Superior temporal gyrus (tissue), 1 donor: Measurements from ENCODE around the gene ANKRD34A.
A peak's percentile ranks its signal among the peaks of the same experiment; 100 is the strongest.

Experiments
- DNase-seq: peaks from one replicate; pipeline ENCODE4 v3.0.0-alpha.2; 2016; ENCODE audit errors: extremely low spot score

ANKRD34A gene

DNA sequence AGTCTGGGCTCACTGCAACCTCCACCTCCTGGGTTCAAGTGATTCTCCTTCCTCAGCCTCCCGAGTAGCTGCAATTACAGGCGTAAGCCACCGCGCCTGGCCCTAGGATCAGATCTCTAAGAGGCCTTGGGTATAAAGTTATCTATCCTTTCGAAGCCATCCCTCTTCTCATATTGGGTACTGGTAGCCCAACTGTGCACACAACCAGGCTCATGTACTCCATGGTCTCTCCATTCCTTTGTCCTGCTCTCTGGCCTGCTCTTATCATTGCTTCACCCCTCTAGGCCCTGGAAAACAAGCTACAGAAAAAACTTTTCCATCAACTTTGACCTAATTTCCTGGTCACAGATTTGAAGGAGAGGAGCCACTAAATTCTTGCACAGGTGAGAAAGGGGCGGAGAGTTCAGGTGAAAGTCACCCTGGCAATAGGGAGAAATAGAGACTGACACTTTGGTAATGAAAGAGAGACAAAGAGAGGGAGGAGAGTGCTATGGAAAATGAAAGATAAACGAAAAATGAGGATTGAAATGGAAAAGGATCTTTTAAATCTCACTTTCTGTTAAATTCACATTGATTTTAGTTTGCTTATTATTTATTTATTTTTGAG is 26.0 kb upstream of the ANKRD34A start:
- no peak for DNase-seq

DNA sequence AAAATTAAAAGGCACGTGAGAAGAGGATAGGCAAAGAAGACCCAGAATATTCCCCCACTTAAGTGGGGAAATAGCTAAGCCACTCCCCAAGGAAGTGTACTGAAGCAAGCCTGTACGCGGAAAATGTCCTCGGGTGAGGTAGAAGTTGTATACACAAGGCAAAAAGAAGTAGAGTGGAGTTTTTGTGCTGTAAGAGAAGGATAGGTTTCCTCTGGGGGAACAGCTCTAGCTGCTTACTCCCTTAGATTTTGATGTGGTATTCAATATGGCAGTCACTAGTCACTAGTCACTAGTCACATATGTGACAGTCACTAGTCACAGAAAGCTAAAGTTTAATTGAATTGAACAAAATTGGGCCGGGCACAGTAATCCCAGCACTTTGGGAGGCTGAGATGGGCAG is 24.4 kb upstream of the ANKRD34A start:
- no peak for DNase-seq

DNA sequence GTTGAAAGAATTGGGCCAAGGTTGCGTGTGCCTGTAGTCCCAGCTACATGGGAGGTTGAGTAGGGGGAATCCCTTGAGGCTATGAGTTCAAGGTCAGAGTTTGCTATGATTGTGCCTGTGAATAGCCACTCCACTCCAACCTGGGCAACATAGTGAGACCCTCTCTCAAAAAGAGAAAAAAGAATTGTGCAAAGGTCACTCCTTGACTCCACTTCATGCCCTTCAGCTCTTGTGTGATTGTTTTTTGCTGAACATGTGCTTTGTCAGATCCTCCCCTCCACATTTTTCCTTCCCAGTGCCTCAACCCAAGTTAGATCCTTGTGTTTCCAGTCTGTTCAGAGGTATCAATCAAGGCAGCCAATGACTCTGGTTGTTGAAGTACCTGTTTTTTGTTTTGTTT is 23.6 kb upstream of the ANKRD34A start:
- DNase-seq = no peak

DNA sequence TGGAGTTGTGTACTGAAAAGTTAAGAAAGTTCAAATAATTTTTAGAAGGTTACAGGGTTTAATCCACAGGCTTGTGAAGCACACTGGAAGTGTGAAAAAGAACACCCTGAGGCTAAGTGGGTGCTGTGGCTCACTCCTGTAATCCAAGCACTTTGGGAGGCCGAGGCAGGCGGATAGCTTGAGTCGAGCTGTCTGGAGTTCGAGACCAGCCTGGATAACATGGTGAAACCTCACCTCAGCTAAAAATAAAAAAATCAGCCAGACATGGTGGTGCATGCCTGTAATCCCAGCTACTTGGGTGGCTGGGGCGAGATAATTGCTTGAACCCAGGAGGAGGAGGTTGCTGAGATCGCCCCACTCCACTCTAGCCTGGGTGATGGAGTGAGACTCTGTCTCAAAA is 22.2 kb upstream of the ANKRD34A start:
- no peak for DNase-seq

DNA sequence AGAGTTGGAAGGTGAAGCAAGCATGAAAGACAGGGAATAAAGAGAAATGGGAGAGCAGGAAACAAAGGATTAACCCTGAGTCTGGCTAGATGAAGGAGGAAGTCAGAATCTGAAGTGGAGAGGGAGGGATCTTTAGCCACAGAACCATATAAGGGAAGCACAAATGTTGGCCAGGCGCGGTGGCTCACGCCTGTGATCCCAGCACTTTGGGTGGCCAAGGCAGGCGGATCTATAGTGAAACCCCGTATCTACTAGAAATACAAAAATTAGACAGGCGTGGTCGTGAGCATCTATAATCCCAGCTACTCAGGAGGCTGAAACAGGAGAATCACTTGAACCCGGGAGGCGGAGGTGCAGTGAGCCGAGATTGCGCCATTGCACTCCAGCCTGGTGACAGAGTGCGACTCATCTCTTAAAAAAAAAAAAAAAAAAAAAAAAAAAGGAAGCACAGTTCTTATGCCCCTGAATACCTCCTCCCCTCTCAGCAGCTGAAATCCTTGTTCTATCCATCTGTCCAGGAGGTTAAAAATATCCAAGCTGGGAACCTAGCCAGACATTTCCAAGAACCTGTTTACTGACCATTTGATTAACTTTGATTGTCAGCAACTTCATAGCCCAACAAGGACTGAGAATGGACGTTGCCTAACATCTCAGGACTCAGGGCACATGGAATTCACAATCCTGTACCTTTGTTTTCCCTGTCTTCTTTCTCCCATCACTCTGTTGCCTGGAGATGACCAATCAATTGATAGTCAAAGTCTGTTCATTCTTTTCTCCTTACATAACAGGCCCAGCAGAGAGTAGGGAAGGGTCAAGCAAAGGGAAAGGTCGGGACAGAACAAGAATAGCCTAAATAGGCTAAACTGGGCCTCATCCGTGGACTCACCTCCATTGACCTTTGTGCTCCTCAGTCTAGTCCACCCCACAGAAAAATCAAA is 21.4 kb upstream of the ANKRD34A start:
- no peak for DNase-seq

DNA sequence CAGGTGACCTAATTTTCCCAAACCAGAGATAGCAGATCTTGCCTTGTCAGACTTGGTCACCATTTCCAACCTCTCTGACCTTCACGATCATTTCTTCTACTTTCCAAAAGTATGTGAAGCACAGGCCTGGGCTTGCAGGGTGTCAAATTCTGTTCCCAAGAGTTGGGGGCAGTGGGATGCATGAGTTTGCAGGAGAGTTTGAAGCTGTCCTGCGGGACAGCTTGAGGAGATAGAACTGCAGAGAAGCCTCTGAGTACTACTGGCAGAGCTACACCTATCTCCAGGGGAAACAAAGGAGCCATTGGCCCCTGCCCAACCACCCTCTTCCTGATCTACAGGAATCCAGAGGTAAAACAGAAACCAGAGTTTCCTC is 20.7 kb upstream of the ANKRD34A start:
- DNase-seq = no peak

DNA sequence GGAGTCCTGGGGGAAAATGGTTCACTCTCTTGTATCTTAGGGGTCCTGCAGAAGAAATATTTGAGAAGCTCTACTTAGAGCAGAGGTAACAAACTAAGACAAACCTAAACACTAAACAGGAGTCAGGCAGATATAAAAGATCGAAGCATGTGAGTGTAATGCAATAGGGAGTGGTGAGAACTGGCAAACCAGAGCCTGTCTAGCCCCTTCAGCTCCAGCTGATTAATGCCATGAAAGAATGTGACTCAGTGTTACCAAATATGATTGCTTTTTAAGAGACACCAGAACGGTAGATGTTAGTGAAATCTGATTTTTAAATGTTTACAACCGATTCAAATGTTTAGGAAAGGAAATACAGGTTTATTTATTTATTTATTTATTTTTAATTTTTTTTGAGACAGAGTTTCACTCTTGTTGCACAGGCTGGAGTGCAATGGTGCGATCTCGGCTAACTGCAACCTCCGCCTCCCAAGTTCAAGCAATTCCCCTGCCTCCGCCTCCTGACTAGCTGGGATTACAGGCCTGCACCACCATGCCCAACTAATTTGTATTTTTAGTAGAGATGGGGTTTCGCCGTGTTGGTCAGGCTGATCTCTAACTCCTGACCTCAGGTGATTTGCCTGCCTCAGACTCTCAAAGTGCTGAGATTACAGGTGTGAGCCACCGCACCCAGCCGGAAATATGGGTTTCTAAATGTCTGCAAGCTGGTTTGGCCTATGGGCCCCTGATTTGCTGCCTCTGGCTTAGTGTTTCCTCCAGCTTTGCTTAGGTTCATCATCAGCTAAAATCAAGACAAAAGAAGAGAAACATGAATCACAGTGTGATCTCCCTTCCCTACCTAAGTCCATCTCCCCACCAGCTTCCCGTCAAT is 19.8 kb upstream of the ANKRD34A start:
- no peak for DNase-seq

DNA sequence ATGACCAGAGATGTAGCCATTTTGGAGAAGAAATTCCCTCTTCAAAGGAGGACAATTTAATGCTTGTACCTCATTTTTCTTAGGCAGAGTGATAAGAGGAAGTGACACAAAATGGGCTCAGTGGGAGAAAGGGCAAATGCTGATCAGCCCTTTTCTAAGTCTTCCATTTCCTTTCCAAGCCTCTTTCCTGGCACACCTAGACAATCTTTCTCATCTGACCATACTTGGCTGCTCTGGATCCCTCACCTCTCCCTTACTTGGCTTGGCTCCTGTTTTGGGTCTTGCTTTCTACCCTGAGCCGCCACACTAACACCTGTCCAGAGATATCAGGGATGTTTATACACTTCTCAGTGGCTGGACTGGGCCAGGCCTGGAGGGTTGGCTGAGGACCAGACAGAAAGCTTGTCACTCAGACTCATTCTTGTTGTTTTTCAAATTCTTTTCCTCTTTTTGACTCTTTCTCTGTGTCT is 18.9 kb upstream of the ANKRD34A start:
- no peak for DNase-seq

DNA sequence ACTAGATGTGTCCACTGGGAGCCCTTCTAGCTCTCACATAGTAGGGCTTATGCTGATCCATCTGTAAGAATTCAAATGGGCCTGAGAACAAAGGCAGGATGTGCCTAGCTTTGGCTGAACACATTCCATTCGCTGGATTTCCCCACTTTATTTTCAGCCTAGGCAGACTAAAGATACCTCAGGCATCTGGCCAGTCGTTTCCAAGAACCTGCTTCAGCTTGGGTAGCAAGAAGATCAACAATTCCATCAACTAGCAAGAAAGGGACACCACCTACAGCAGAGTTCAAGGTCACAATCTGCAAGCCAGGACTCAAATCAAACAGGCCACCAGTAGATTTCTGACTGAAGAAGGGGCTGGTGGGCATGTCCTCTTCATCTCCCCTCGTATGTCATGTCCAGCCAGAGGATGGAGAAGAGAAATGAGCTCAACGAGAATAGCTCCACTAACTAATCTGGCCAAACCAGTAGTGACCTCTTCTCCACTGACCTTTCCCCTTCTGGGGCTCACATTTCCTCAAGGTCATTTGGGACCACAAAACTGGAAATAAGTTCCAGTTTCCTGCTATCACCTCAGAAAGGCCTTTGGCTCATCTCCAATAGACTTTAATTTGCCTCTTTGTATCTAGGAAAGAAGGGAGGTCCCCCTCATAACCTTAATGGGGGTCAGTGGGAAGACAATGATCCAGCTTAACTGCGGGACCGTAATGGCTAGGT is 17.8 kb upstream of the ANKRD34A start:
- DNase-seq = no peak

DNA sequence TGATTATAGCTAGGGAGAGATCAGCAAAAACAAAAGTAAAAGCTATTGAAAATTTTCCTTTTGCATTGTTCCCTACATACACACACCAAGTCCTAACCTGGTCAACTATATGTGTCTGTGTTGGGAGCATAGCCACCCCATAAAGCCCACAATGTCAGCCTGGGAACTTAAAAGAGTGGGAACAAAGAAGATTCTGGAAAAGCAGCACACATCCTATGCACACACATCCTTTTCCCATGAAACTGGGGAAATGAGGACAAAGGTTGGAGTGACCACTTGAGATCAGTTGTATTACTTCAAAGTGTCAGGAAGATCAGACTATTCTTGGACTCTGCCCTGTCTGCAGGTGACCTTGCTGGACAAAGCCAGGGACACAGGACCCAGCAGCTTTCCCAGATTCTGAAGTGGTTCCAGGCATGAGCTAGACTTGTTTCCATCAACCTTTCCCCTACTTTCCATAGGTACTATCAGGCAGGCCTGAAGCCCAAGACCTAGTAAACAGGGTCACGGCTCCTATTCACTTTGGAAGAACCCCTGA is 16.2 kb upstream of the ANKRD34A start:
- no peak for DNase-seq

DNA sequence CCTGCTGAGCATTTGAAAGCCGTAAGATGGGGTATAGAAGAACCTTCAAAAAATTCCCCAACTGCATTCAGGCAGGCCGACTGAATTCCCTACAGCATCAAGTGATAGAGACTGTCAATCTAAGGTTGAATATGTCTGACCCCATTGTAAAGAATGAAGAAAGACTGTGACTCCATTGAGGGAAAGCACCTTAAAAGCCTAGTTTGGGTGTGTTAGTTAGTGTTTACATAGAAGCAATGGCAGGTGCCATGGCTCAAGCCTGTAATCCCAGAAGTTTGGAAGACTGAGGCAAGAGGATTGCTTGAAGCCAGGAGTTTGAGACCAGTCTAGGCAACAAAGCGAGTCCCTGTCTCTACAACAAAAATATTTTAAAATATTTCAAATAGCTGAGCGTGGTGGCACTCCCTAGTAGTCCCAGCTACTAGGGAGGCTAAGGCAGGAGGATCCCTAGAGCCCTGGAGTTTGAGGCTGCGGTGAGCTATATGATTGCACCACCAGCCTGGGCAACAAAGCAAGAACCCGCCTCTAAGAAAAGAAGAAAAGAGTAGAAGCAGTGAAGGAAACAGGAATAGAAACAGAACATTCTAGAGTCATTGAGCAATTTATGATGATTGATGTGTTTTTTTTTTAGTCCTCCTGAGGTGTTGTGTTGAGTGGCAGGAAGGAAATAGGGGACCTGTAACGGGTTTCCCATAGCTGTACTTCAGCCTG is 15.5 kb upstream of the ANKRD34A start:
- no peak for DNase-seq

DNA sequence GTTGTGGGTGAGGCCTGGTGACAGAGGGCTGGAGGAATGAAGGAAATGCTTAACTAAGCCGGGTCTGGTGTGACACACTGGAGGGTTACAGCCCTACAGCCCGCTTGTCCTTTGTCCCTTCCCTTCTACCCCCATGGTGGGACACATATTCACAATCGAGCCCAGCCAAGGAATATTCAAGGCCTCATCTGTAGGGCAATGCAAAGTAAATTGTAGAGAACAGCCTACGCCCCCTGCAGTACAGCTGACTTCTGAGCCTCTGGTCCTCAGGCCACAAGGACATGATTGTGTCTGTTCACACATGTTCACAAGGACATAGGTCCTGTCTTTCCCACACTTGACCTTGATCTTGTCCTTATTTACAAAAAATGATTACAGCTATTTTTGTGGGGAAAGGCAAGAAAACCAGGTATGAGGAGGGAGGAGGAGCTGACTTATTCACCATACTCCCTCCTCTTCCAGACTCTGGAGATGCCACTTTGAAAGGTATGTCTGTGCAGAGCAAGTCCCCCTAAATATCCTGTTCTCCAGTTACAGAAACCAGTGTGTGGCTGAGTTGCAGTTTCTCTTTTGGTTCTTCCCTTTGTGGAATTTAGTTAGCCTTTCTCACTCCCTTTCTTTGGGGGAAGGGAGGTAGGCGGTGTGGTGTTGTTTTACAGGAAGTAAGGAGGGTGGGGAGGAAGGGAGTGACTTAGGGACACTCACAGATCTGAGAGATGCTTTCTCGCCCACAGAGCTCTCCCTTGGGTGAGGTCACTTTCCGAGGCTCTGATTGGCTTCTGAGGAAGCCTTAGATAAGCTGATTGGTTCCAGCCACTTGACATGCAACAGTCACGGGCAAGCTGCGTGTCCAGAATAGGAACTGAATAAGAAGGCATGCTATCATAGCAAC is 14.7 kb upstream of the ANKRD34A start:
- peak; percentile 100 for DNase-seq

DNA sequence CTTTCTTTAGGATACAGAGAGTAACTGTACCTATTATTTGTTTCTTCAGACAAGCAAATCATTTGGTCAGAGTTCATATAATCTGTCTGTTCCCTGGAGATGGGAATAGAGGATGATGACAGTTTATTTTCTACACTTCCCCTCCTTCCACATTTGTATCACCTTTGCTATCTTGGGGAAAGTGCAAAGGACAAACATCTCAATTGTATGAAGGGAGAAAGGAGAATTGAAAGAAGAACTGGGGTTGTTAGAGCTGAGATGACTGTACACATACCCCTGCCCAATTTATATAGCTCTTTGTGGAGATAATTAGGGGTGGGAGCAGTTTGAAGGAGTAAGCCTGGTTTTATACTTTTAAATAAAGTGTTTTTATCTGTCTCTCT is 14.1 kb upstream of the ANKRD34A start:
- DNase-seq = no peak

DNA sequence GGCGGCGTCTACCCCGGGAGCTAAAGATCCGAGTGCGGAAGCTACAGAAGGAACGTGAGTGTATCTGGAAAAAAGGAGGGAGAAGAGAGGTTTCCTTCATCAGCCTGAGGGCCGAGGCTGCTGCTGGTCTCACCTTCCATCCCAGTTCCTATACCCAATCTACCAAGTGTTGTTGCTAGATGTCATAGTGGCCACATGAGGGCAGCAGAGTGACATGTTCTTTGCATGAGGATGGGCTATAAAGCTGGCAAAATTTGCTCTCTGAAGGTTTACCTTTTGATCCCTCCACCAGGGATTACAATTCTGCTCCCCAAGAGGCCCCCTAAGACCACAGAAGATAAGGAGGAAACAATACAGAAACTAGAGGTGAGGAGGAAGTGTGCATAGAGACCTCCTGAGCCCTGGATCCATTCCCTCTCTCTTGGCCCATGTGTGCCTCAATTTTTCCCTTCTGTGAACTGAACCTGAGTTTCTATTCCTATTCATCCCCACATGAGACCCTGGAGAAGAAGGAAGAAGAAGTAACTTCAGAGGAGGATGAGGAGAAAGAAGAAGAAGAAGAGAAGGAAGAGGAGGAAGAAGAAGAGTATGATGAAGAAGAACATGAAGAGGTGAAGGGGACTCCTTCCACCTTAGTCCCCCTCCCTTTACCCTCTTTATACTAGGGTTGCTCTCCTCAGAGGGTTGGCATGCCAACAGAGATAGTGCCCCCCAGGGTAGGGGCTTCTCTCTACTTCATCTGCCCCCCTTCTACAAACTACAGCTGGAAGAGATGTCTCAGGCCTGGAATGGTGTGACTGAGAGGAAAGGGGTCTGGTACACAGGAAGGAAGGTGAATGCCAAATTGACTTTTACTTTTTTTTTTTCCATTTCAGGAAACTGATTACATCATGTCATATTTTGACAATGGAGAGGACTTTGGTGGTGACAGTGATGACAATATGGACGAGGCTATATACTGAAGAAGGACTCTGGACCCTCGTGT is 13.4 kb upstream of the ANKRD34A start:
- DNase-seq = peak; percentile 94

DNA sequence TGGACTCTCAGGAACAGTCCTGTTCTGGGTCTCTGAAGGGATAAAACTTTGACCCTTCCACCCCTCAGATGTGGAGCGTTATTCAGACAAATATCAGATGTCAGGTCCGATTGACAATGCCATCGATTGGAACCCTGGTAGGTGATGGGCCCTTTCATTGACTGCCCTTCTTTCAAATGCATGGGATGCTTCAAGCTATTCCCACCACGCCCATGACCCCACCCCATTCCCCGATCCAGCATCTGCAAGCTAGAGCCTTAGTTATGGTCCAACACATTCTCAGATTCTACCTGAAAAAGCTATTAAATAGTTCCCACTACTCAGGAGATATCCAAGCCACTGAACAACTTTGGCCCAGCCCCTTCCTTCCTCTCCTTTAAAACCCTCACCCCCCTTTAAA is 12.6 kb upstream of the ANKRD34A start:
- no peak for DNase-seq

DNA sequence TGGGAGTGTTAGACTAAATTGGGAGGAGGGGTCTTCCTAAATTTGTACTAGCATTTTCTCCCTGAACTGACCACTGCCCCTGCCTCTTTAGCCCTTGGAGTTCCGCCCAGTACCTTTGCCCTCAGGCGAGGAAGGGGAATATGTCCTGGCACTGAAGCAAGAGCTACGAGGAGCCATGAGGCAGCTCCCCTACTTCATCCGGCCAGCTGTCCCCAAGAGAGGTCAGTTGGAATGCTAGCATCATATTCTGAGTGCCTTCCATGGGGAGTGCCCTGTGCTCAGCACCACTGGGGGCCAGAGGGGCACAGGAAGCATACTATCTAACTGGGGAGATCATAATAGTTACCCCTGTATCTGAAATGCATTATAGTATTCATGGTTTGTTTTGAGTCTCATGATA is 10.8 kb upstream of the ANKRD34A start:
- no peak for DNase-seq

DNA sequence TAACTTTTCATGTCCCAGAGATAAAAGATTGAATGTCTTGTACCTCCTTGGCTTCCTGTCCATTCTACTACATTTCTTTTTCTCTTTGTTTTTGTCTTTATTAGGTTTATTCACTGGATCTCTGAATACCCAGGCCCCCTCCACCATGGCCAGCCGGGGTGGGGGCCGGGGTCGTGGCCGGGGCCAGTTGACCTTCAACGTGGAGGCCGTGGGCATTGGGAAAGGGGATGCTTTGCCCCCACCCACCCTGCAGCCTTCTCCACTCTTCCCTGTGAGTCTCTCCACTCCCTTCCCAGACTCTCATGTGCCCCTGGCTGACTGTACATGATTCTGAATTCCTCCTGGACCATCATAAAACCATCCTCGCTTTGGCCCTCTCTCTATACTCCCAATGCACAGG is 10.3 kb upstream of the ANKRD34A start:
- no peak for DNase-seq

DNA sequence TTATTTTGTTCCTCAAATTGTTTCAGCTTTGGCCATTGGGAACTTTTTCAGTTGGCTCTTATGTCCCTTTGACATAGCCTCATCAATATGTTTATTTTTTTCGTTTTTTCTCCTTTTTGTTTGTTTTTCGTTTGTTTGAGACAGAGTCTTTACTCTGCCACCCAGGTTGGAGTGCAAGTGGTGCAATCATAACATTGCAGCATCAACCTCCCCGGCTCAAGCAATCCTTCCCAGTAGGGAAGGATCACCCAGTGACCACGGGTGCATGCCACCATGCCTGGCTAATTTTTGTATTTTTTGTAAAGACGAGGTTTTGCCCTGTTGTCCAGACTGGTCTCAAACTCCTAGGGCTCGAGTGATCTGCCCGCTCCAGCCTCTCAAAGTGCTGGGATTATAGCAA is 8.2 kb upstream of the ANKRD34A start:
- DNase-seq = no peak

DNA sequence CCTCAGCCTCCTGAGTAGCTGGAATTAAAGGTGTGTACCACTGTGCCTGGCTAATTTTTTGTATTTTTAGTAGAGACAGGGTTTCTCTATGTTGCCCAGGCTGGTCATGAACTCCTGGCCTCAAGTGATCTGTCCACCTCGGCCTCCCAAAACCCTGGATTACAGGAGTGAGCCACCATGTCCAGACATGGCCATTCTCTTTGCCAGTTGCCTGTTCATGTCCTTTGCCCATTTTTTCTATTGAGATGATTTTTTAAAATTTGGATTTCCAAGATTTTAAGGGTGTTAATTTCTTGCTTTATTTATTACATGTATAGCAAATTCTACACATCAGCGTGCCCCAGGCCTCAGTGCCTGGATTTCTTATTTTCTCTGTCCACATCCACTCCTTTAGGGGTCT is 2.9 kb upstream of the ANKRD34A start:
- no peak for DNase-seq
